ENCODE data around the gene GC. TPM values are rescaled to one million over a fixed set of nuclear protein-coding genes. Genes with fewer than 3 reads are reported as not detected.

GC gene
- total and polyA plus RNA-seq, 9 of the 15 experiments (the other 6 are each of a cell fraction or from before 2014, with no cell fraction given) = 0.44 TPM; not detected in 8

DNA sequence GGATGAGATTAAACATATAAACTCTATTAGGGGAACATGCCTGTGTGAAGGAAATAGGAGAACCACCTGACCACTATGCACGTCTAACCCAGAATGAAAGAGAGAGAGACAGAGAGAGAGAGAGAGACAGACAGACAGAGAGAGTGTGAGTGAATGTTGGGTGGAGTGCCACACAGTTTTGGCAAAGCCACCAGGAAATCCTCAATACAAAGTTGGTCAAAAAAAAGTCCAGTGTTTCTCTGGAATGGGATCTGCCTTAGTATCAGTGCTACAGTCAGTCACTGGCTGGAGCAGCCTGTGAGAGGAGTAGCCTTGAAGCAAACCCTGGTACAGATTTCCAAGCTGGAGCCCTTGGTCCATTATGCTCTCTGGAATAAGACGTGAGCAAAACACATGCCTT, 91.7 kb downstream of the GC start:
- no peak overlapping the region for H2AFZ ChIP-seq (ENCODE audit: low read depth, low read length)
- in situ Hi-C loops (cut with MboI) = no loop called here
- no peaks in the 10 kb centered on the region for H3K79me2 ChIP-seq (ENCODE audit: control insufficient read depth, insufficient read depth, low read length)
- no peak overlapping the region for H3K27ac ChIP-seq (ENCODE audit: extremely low read depth, low read depth, low read length)
- POLR2A ChIA-PET = no interaction called here
- no peaks in the 10 kb centered on the region for H3K4me1 ChIP-seq (replicated peaks in 1 of 2; ENCODE audit: control insufficient read depth in 2 of 2, insufficient read depth in 2 of 2, low read length in 2 of 2)
- no peaks in the 10 kb centered on the region for H3K36me3 ChIP-seq (ENCODE audit: control insufficient read depth, insufficient read depth, low read length)
- WGBS (ENCODE audit: insufficient coverage, low coverage, missing lambda C conversion rate) = 0% methylated on average over 2 of the region's 2 CpGs
- no peak overlapping the region for H3K4me2 ChIP-seq (ENCODE audit: insufficient read depth, low read length)
- no peak overlapping the region for H3K4me3 ChIP-seq
- no TSS peak for BruUV-seq (replicated peaks)
- H3K9me1 ChIP-seq (ENCODE audit: control insufficient read depth, insufficient read depth, low read length) = no peaks in the 10 kb centered on the region
- DNase-seq (ENCODE audit: extremely low read depth in 1 of 4, low spot score in 3 of 4) (no peak), FAIRE-seq (no peak), ATAC-seq (no peak)
- H3K27me3 ChIP-seq (ENCODE audit: control insufficient read depth in 2 of 2, insufficient read depth in 2 of 2, low read length in 2 of 2) = no peaks in the 10 kb centered on the region
- CTCF ChIA-PET (ENCODE audit: low intra/inter-chr PET ratio) = no interaction called here
- intact Hi-C loops (cut with micrococcal nuclease) = no loop called here
- no peaks in the 10 kb centered on the region for H3K9me3 ChIP-seq (replicated peaks; ENCODE audit: control insufficient read depth, insufficient read depth, low read depth, low read length)
- no peaks in the 10 kb centered on the region for H4K20me1 ChIP-seq (replicated peaks; ENCODE audit: control insufficient read depth, insufficient read depth, low read length)
- no peak overlapping the region for H3K9ac ChIP-seq (ENCODE audit: insufficient read depth in 1 of 2, low read depth in 2 of 2, low read length in 2 of 2)
- TF ChIP-seq ZNF316 (IDR thresholded peaks at IDR 0.05) (no peak), TSC22D4 (tag; IDR thresholded peaks at IDR 0.05) (no peak), HNRNPL (IDR thresholded peaks at IDR 0.05; ENCODE audit: low read depth, low read length) (no peak), ZNF444 (CRISPR knock-in tag; IDR thresholded peaks at IDR 0.05) (no peak), ZNF668 (CRISPR knock-in tag; IDR thresholded peaks at IDR 0.05) (no peak), PCBP1 (IDR thresholded peaks at IDR 0.05; ENCODE audit: low read depth, low read length, poor library complexity, severe bottlenecking) (no peak), RFX1 (IDR thresholded peaks at IDR 0.05) (no peak)
- TF ChIP-seq, protein P1, sequence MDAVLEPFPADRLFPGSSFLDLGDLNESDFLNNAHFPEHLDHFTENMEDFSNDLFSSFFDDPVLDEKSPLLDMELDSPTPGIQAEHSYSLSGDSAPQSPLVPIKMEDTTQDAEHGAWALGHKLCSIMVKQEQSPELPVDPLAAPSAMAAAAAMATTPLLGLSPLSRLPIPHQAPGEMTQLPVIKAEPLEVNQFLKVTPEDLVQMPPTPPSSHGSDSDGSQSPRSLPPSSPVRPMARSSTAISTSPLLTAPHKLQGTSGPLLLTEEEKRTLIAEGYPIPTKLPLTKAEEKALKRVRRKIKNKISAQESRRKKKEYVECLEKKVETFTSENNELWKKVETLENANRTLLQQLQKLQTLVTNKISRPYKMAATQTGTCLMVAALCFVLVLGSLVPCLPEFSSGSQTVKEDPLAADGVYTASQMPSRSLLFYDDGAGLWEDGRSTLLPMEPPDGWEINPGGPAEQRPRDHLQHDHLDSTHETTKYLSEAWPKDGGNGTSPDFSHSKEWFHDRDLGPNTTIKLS (IDR thresholded peaks at IDR 0.05; ENCODE audit: borderline replicate concordance, low read depth) = no peak
- TF ChIP-seq, protein P2, sequence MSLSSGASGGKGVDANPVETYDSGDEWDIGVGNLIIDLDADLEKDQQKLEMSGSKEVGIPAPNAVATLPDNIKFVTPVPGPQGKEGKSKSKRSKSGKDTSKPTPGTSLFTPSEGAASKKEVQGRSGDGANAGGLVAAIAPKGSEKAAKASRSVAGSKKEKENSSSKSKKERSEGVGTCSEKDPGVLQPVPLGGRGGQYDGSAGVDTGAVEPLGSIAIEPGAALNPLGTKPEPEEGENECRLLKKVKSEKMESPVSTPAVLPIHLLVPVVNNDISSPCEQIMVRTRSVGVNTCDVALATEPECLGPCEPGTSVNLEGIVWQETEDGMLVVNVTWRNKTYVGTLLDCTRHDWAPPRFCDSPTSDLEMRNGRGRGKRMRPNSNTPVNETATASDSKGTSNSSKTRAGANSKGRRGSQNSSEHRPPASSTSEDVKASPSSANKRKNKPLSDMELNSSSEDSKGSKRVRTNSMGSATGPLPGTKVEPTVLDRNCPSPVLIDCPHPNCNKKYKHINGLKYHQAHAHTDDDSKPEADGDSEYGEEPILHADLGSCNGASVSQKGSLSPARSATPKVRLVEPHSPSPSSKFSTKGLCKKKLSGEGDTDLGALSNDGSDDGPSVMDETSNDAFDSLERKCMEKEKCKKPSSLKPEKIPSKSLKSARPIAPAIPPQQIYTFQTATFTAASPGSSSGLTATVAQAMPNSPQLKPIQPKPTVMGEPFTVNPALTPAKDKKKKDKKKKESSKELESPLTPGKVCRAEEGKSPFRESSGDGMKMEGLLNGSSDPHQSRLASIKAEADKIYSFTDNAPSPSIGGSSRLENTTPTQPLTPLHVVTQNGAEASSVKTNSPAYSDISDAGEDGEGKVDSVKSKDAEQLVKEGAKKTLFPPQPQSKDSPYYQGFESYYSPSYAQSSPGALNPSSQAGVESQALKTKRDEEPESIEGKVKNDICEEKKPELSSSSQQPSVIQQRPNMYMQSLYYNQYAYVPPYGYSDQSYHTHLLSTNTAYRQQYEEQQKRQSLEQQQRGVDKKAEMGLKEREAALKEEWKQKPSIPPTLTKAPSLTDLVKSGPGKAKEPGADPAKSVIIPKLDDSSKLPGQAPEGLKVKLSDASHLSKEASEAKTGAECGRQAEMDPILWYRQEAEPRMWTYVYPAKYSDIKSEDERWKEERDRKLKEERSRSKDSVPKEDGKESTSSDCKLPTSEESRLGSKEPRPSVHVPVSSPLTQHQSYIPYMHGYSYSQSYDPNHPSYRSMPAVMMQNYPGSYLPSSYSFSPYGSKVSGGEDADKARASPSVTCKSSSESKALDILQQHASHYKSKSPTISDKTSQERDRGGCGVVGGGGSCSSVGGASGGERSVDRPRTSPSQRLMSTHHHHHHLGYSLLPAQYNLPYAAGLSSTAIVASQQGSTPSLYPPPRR (CRISPR knock-in tag; IDR thresholded peaks at IDR 0.05; ENCODE audit: borderline replicate concordance) = no peak
- TF ChIP-seq, protein P3, sequence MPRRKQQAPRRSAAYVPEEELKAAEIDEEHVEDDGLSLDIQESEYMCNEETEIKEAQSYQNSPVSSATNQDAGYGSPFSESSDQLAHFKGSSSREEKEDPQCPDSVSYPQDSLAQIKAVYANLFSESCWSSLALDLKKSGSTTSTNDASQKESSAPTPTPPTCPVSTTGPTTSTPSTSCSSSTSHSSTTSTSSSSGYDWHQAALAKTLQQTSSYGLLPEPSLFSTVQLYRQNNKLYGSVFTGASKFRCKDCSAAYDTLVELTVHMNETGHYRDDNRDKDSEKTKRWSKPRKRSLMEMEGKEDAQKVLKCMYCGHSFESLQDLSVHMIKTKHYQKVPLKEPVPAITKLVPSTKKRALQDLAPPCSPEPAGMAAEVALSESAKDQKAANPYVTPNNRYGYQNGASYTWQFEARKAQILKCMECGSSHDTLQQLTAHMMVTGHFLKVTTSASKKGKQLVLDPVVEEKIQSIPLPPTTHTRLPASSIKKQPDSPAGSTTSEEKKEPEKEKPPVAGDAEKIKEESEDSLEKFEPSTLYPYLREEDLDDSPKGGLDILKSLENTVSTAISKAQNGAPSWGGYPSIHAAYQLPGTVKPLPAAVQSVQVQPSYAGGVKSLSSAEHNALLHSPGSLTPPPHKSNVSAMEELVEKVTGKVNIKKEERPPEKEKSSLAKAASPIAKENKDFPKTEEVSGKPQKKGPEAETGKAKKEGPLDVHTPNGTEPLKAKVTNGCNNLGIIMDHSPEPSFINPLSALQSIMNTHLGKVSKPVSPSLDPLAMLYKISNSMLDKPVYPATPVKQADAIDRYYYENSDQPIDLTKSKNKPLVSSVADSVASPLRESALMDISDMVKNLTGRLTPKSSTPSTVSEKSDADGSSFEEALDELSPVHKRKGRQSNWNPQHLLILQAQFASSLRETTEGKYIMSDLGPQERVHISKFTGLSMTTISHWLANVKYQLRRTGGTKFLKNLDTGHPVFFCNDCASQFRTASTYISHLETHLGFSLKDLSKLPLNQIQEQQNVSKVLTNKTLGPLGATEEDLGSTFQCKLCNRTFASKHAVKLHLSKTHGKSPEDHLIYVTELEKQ (CRISPR knock-in tag; IDR thresholded peaks at IDR 0.05) = no peak
- TF ChIP-seq, protein P4, sequence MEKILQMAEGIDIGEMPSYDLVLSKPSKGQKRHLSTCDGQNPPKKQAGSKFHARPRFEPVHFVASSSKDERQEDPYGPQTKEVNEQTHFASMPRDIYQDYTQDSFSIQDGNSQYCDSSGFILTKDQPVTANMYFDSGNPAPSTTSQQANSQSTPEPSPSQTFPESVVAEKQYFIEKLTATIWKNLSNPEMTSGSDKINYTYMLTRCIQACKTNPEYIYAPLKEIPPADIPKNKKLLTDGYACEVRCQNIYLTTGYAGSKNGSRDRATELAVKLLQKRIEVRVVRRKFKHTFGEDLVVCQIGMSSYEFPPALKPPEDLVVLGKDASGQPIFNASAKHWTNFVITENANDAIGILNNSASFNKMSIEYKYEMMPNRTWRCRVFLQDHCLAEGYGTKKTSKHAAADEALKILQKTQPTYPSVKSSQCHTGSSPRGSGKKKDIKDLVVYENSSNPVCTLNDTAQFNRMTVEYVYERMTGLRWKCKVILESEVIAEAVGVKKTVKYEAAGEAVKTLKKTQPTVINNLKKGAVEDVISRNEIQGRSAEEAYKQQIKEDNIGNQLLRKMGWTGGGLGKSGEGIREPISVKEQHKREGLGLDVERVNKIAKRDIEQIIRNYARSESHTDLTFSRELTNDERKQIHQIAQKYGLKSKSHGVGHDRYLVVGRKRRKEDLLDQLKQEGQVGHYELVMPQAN (IDR thresholded peaks at IDR 0.05; ENCODE audit: borderline replicate concordance) = no peak

Measured in K562 (cell line).